GM12891 (cell line): ENCODE results near the gene DMXL2.
"Not testable (repeated sequence)": the region's sequence is repeated elsewhere in the genome, so short reads cannot be mapped to it uniquely, and the experiment has no call there.

Experiments used
- DNase-seq: peaks from one replicate; pipeline ENCODE4 v3.0.0; 2011; ENCODE audit warnings: low spot score; ENCODE audit not compliant: insufficient read length
- FAIRE-seq: peaks from 2 replicates; lab custom pipeline; 2011; peaks lifted over from hg19 to GRCh38; lab: Jason Lieb, UNC
- PAX5 ChIP-seq: IDR thresholded peaks from 2 replicates; pipeline ENCODE4 v1.6.1; 2011; ENCODE audit warnings: low read length, moderate library complexity, mild to moderate bottlenecking; ENCODE audit not compliant: insufficient read depth, severe bottlenecking
- POLR2A ChIP-seq: IDR thresholded peaks from 2 replicates; pipeline ENCODE4 v1.6.1; 2011; ENCODE audit warnings: low read depth, low read length, control low read depth
- POLR2AphosphoS5 ChIP-seq: IDR thresholded peaks from 2 replicates; pipeline ENCODE4 v1.6.1; 2011; ENCODE audit warnings: low read depth, low read length, control low read depth
- POU2F2 ChIP-seq: IDR thresholded peaks from 2 replicates; pipeline ENCODE4 v1.6.1; 2011; ENCODE audit warnings: low read depth, mild to moderate bottlenecking, control low read depth, low read length, moderate library complexity
- SPI1 ChIP-seq: IDR thresholded peaks from 2 replicates; pipeline ENCODE4 v1.6.1; 2011; ENCODE audit warnings: low read depth, low read length, control low read depth
- TAF1 ChIP-seq: IDR thresholded peaks from 2 replicates; pipeline ENCODE4 v1.6.1; 2011; ENCODE audit warnings: low read depth, low read length, control low read depth

Gene DMXL2

DNA sequence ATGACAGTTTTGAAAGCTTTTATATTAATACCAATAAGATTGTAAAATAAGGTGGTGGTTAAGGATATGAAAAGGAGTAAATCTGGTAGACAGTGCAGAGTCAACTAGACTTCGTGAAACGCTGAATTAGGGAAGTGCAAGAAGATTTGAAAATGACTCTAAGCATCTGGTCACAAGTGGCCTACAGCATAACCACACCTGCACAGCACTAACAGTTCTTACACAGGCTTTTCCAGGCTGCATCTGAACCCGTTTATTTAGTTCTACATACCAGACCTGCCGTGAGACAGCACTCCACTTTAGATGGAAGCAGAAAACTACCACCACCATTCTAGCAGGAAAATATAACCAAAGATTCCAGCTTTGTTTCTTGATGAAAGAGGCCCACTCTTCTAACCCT is 1.9 kb downstream of the DMXL2 start:
- TF ChIP-seq POLR2AphosphoS5 (no peak), TAF1 (0 out of 2 replicates have a peak, but pooled peaks have one; percentile 30), POLR2A (no peak), SPI1 (peak; percentile 97), PAX5 (no peak), POU2F2 (no peak)
- FAIRE-seq (peak; percentile 56), DNase-seq (no peak)

DNA sequence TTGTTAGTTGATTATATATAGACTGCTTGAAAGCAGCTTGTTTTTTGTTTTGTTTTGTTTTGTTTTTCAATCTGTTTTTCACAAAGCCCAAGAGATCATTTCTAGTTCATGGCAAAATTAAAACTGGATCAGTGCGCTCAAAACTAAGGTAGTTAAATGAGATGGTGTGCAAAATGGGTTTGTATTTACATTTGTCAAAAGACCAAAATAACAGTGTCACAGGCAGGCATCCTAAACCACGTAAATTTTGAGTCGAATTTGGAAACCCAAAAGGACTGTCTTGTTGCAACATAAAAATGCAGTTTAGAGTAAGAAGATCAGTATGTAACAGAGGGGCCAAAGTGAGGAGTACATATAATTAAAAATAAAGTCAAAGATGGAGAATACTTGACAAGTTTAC is 2.4 kb downstream of the DMXL2 start:
- TF ChIP-seq TAF1 = no peak
- no peak for TF ChIP-seq POU2F2
- TF ChIP-seq POLR2AphosphoS5 = no peak
- TF ChIP-seq POLR2A = no peak
- TF ChIP-seq PAX5 = no peak
- no peak for TF ChIP-seq SPI1
- no peak for DNase-seq
- no peak for FAIRE-seq

DNA sequence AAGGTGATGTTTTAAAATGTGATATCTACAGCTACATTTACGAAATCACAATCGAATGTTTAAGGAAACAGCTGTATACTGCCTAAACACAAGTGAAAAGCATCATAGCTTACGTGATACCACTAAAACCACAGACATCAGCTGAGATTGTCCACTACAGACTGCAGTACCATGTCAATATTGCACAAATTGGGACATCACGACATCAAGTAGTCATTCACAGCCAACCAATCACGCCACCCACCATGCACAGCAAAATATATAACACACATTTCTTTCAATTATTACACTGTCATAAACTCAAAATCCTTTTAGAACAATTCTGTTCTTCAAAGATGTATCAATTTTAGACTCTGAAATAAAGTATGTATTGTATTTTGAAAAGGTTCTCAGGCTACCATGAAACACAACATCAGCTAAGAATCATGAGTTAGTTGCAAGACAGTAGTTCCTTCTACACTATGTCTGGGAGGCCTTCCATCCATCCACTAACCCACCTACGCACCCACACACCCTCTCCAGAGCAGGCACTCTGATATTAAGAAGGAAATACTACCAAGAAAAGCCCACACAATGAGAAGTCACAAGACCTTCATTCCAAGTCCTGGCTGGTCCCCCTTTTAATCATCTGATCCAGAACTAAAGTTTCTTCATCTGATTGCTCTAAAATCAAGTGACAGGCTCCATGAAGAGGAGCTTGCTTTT is 3.1 kb downstream of the DMXL2 start:
- TF ChIP-seq POLR2AphosphoS5 (no peak), SPI1 (no peak), POU2F2 (no peak), POLR2A (no peak), TAF1 (no peak), PAX5 (no peak)
- peak; percentile 83 for FAIRE-seq
- DNase-seq = no peak

DNA sequence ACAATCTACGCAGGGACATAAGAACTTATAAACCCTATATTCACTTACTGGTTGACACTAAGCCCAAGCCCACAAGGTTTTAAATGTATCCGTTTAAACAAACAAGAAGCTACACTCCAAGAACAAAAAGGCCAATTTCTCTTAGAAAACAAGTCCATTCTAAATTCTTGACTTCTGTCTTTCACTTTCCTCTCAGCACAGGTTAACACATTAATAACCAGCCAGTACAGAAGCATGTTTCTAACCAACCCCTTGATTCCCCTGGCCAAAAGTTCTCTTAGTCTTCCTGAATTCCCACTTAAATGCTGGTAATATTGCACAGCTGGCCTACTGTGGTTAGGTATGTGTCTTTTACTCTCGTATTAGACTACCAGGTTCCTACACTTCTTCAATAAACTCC is 4.7 kb downstream of the DMXL2 start:
- TF ChIP-seq POLR2A = no peak
- no peak for TF ChIP-seq POLR2AphosphoS5
- TF ChIP-seq PAX5 = no peak
- TF ChIP-seq POU2F2 = no peak
- no peak for TF ChIP-seq TAF1
- no peak for TF ChIP-seq SPI1
- no peak for DNase-seq
- FAIRE-seq = no peak

DNA sequence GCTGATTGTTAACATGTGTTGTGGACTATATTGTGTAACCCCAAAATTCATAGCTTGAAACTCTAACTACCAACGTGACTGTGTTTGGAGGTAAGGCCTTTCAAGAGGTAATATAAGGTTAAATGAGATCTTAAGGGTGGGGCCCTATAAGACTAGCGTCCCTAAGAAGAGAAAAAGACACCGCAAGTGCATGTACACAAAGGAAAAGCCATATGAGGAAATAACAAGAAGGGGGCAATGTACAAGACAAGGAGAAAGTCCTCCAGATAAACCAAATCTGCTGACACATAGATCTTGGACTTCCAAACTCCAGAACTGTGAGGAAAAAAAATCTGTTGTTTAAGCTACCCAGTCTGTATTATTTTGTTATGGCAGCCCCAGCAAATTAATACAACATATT is 8.6 kb downstream of the DMXL2 start:
- TF ChIP-seq TAF1 (no peak), POU2F2 (no peak), SPI1 (no peak), POLR2AphosphoS5 (no peak), PAX5 (no peak), POLR2A (no peak)
- FAIRE-seq (no peak), DNase-seq (no peak)

DNA sequence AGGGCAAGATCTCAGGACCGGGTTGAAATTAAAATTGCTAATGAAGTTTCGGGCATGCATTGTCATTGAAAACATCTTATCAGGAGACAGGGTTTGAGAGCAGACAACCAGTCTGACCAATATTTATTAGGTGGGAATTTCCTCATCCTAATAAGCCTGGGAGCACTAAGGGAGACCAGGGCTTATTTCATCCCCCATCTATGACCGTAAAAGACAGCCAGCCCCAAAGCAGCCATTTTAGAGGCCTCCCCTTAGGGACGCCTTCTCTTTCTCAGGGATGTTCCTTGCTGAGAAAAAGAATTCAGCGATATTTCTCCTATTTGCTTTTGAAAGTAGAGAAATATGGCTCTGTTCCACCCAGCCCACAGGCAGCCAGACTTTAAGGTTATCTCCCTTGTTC is 9.9 kb downstream of the DMXL2 start:
- not testable (repeated sequence) for FAIRE-seq, DNase-seq

DNA sequence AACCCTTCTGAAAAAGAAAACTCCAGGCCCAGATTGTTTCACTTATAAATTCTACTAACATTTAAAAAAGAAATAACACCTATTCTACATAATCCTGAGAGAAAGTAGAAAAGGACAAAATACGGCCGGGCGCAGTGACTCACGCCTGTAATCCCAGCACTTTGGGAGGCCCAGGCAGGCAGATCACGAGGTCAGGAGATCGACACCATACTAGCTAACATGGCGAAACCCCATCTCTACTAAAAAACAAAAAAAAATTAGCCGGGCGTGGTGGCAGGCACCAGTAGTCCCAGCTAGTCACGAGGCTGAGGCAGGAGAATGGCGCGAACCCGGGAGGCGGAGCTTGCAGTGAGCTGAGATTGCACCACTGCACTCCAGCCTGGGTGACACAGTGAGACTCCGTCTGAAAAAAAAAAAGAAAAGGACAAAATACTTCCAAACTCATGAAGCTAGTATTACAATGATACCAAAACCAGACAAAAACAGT is 19.1 kb downstream of the DMXL2 start:
- not testable (repeated sequence) for FAIRE-seq

DNA sequence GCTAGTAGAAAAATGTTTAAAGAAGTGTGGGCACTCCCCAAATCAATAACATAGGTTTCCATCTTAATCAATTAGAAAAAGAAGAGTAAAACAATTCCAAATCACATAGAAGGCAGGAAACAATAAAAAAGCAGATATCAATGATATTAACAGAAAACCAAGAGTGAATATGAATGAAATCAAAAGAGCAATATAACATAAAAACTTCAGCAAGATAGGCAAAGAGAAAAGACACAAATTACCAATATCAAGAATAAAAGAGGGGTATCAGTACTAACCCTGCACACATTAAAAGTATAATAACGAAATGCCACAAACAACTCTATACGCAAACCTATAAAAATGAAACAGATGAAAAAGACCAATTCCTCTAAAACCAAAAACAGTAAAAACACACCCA is 19.6 kb downstream of the DMXL2 start:
- no peak for FAIRE-seq
- DNase-seq = no peak
- TF ChIP-seq PAX5 = no peak
- no peak for TF ChIP-seq SPI1
- no peak for TF ChIP-seq POLR2A

More for the DNA sequence above, 19.1 kb downstream of the DMXL2 start:
- DNase-seq = not testable (repeated sequence)

DNA sequence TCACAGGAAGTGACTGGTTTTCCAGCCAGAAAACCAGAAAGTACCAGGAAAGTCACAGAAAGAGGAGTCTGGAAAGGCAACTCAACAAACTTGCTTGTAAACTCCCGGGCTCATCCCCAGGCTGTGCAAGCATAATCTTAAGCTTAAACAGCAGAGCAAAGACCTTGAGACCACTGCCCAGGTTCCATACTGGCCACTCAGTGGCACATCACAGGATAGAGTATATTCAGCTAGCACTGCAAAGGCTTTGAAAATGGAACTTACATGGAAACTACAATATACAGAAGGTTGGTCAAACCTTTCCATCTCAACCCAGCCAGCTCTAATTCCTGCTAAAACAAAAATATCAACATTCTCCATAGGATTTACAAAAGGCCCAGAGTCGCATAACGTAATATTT is 20.1 kb downstream of the DMXL2 start:
- FAIRE-seq = no peak
- TF ChIP-seq POLR2AphosphoS5 (no peak), PAX5 (no peak), POU2F2 (no peak), SPI1 (no peak), POLR2A (no peak), TAF1 (no peak)
- no peak for DNase-seq

DNA sequence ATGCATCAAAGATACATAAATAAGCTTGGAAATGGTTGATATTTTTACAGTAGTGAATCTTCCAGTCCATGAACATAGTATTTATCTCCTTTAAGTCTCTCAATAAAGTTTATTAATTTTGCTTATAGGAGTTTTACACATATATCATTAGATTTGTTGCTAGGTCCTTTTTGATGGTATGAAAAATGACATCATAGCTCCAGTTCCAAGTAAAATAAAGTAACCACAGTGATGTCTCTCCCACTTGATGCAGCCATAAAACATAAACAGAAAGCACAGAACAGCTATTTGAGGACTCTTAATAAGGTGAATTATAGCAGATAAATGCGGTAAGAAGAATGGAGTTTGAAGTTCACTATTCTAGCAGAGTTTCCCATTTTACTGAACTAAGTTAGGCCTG is 20.8 kb downstream of the DMXL2 start:
- no peak for TF ChIP-seq POLR2AphosphoS5
- DNase-seq = no peak
- no peak for FAIRE-seq

DNA sequence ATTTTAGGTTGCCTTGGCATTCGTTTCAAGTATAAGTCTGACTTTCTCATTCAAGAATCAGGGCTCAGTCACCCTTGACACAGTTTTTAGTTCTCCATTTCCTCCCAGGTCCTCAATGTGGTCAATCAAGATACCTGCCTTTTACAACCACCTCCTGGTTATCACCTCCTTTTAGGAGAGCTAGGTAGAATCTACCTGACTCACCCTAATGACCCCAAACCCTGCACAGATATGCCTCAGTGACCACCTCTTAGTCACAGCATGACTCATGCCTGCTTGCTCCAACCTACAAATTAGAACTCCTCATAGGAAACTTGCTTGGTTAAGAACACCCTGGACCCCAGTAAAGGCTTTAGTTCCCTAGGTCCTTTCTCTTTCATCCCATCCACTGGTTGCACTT is 22.5 kb downstream of the DMXL2 start:
- peak; percentile 25 for DNase-seq
- peak; percentile 87 for FAIRE-seq
- TF ChIP-seq PAX5 (peak; percentile 35), POLR2A (no peak), SPI1 (peak; percentile 52)
